ENCODE results near the gene MEF2C. TPM values are rescaled to one million over a fixed set of nuclear protein-coding genes. Genes with fewer than 3 reads are reported as not detected.

The MEF2C gene
- total RNA-seq, 2 donors from 2014 or later = 13.9 to 44.0 TPM

GRCh38 chr5:88845081-88845697 is 37.8 kb downstream of the MEF2C start:
- H3K27ac ChIP-seq = no peak overlapping the region
- no peaks in the 10 kb centered on the region for H3K27me3 ChIP-seq (replicated peaks; ENCODE audit: insufficient read depth)
- no peak for DNase-seq (ENCODE audit: low spot score)
- 66% methylated on average over 8 of the region's 8 CpGs for WGBS
- H3K36me3 ChIP-seq = no peaks in the 10 kb centered on the region
- H3K9me3 ChIP-seq = no peaks in the 10 kb centered on the region
- no peak overlapping the region for H3K4me3 ChIP-seq
- TF ChIP-seq POLR2AphosphoS5 (IDR thresholded peaks at IDR 0.05) (no peak), POLR2A (IDR thresholded peaks at IDR 0.05) (no peak), CTCF (IDR thresholded peaks at IDR 0.05) (no peak)
- intact Hi-C loops (cut with DNase I) = no loop called here
- no peaks in the 10 kb centered on the region for H3K4me1 ChIP-seq (replicated peaks)

GRCh38 chr5:88842784-88843183 is 40.2 kb downstream of the MEF2C start:
- Histone ChIP-seq H3K4me1 (replicated peaks) (no peaks in the 10 kb centered on the region), H3K36me3 (no peaks in the 10 kb centered on the region), H3K9me3 (no peaks in the 10 kb centered on the region), H3K4me3 (no peak overlapping the region), H3K27ac (no peak overlapping the region), H3K27me3 (replicated peaks; ENCODE audit: insufficient read depth) (no peaks in the 10 kb centered on the region)
- 77% methylated on average over 4 of the region's 4 CpGs for WGBS
- DNase-seq (ENCODE audit: low spot score) = no peak
- TF ChIP-seq POLR2AphosphoS5 (IDR thresholded peaks at IDR 0.05) = no peak
- no peak for TF ChIP-seq CTCF (IDR thresholded peaks at IDR 0.05)
- no peak for TF ChIP-seq POLR2A (IDR thresholded peaks at IDR 0.05)
- intact Hi-C loops (cut with DNase I) = no loop called here

GRCh38 chr5:88841212-88841611 is 41.8 kb downstream of the MEF2C start:
- intact Hi-C loops (cut with DNase I) = no loop called here
- no peaks in the 10 kb centered on the region for H3K9me3 ChIP-seq
- no peak overlapping the region for H3K4me3 ChIP-seq
- no peaks in the 10 kb centered on the region for H3K4me1 ChIP-seq (replicated peaks)
- H3K36me3 ChIP-seq = no peaks in the 10 kb centered on the region
- WGBS = 79% methylated on average over 4 of the region's 4 CpGs
- DNase-seq (ENCODE audit: low spot score) = no peak
- no peaks in the 10 kb centered on the region for H3K27me3 ChIP-seq (replicated peaks; ENCODE audit: insufficient read depth)
- no peak for TF ChIP-seq POLR2AphosphoS5 (IDR thresholded peaks at IDR 0.05)
- TF ChIP-seq CTCF (IDR thresholded peaks at IDR 0.05) = no peak
- TF ChIP-seq POLR2A (IDR thresholded peaks at IDR 0.05) = no peak
- no peak overlapping the region for H3K27ac ChIP-seq

- H3K27ac ChIP-seq = no peak overlapping the region
- no peaks in the 10 kb centered on the region for H3K4me1 ChIP-seq (replicated peaks)
- H3K27me3 ChIP-seq (replicated peaks; ENCODE audit: insufficient read depth) = no peaks in the 10 kb centered on the region
- no peak overlapping the region for H3K4me3 ChIP-seq
- DNase-seq (ENCODE audit: low spot score) = no peak
- no peak for TF ChIP-seq CTCF (IDR thresholded peaks at IDR 0.05)
- no peak for TF ChIP-seq POLR2AphosphoS5 (IDR thresholded peaks at IDR 0.05)
- no peak for TF ChIP-seq POLR2A (IDR thresholded peaks at IDR 0.05)
- no peaks in the 10 kb centered on the region for H3K36me3 ChIP-seq
- H3K9me3 ChIP-seq = no peaks in the 10 kb centered on the region
- intact Hi-C loops (cut with DNase I) = no loop called here
These were observed 42.5 kb downstream of the MEF2C start for GRCh38 chr5:88840495-88840894.

- 87% methylated on average over 4 of the region's 4 CpGs for WGBS
- Histone ChIP-seq H3K4me1 (replicated peaks) (no peaks in the 10 kb centered on the region), H3K36me3 (no peaks in the 10 kb centered on the region), H3K4me3 (no peak overlapping the region), H3K9me3 (no peaks in the 10 kb centered on the region), H3K27ac (no peak overlapping the region), H3K27me3 (replicated peaks; ENCODE audit: insufficient read depth) (no peaks in the 10 kb centered on the region)
- DNase-seq (ENCODE audit: low spot score) = no peak
- TF ChIP-seq CTCF (IDR thresholded peaks at IDR 0.05) = no peak
- no peak for TF ChIP-seq POLR2A (IDR thresholded peaks at IDR 0.05)
- no peak for TF ChIP-seq POLR2AphosphoS5 (IDR thresholded peaks at IDR 0.05)
- intact Hi-C loops (cut with DNase I) = loop anchor here (5.0 kb wide), 1 partner anchor 43 kb away; the partner anchor contains the start of gene MEF2C
These were observed 43.7 kb downstream of the MEF2C start for GRCh38 chr5:88839238-88839637.
